Muscle layer of duodenum (tissue), 2 donors: ENCODE measurements around the gene IL10RB.

ENCODE experiments used
- H3K27ac ChIP-seq: one replicate; pipeline ENCODE4 v1.7.0; 2013; ENCODE audit warnings: mild to moderate bottlenecking, low read length
- H3K27me3 ChIP-seq: one replicate; pipeline ENCODE4 v1.7.0; 2013; ENCODE audit warnings: low read depth, mild to moderate bottlenecking, control low read depth, low read length
- H3K36me3 ChIP-seq, 2 donors: one replicate each; pipeline ENCODE4 v1.7.0; 2013; ENCODE audit warnings: low read length in 2 of 2, control low read depth in 1 of 2, mild to moderate bottlenecking in 1 of 2; ENCODE audit not compliant: insufficient read depth in 2 of 2, control insufficient read depth in 1 of 2
- H3K4me1 ChIP-seq, 2 donors: one replicate each; pipeline ENCODE4 v1.7.0; 2013; ENCODE audit warnings: low read length in 2 of 2, mild to moderate bottlenecking in 2 of 2, control low read depth in 1 of 2, moderate library complexity in 1 of 2; ENCODE audit not compliant: insufficient read depth in 2 of 2, control insufficient read depth in 1 of 2
- H3K4me3 ChIP-seq, 2 donors: one replicate each; pipeline ENCODE4 v1.7.0; 2013; ENCODE audit warnings: low read length in 2 of 2, low read depth in 1 of 2, mild to moderate bottlenecking in 1 of 2
- H3K9me3 ChIP-seq, 2 donors: one replicate each; pipeline ENCODE4 v1.7.0; 2013; ENCODE audit warnings: low read length in 2 of 2, control low read depth in 1 of 2, mild to moderate bottlenecking in 1 of 2; ENCODE audit not compliant: control insufficient read depth in 1 of 2
- donor health status: healthy.

Gene IL10RB

GRCh38 chr21:33290441-33290840 lies 24.3 kb downstream of the IL10RB start:
- Histone ChIP-seq H3K27ac (no peak overlapping the region), H3K4me1 (peaks cover 8 to 10% of the 10 kb centered on the region in 2 donors), H3K9me3 (no peaks in the 10 kb centered on the region), H3K36me3 (peaks cover 30 to 37% of the 10 kb centered on the region in 2 donors), H3K27me3 (no peaks in the 10 kb centered on the region), H3K4me3 (no peak overlapping the region)

GRCh38 chr21:33291686-33292085 lies 25.5 kb downstream of the IL10RB start:
- peaks cover 4 to 6% of the 10 kb centered on the region in 2 donors for H3K4me1 ChIP-seq
- no peak overlapping the region for H3K27ac ChIP-seq
- H3K9me3 ChIP-seq: no peaks in the 10 kb centered on the region
- no peak overlapping the region for H3K4me3 ChIP-seq
- no peaks in the 10 kb centered on the region for H3K27me3 ChIP-seq
- H3K36me3 ChIP-seq: peaks cover 32 to 34% of the 10 kb centered on the region in 2 donors

GRCh38 chr21:33292724-33293123 lies 26.6 kb downstream of the IL10RB start:
- Histone ChIP-seq H3K4me1 (no peaks in the 10 kb centered on the region), H3K27me3 (no peaks in the 10 kb centered on the region), H3K4me3 (no peak overlapping the region), H3K9me3 (no peaks in the 10 kb centered on the region), H3K36me3 (peaks cover 34 to 39% of the 10 kb centered on the region in 2 donors), H3K27ac (no peak overlapping the region)

GRCh38 chr21:33293136-33293535 lies 27.0 kb downstream of the IL10RB start:
- no peak overlapping the region for H3K27ac ChIP-seq
- H3K36me3 ChIP-seq: peaks cover 34 to 39% of the 10 kb centered on the region in 2 donors

GRCh38 chr21:33293811-33294216 lies 27.6 kb downstream of the IL10RB start:
- peaks cover 34 to 39% of the 10 kb centered on the region in 2 donors for H3K36me3 ChIP-seq
- H3K9me3 ChIP-seq: no peaks in the 10 kb centered on the region
- no peak overlapping the region for H3K4me3 ChIP-seq
- H3K27me3 ChIP-seq: no peaks in the 10 kb centered on the region
- H3K4me1 ChIP-seq: no peaks in the 10 kb centered on the region
- H3K27ac ChIP-seq: no peak overlapping the region

More at GRCh38 chr21:33293136-33293535, 27.0 kb downstream of the IL10RB start:
- H3K27me3 ChIP-seq: no peaks in the 10 kb centered on the region
- no peak overlapping the region for H3K4me3 ChIP-seq
- no peaks in the 10 kb centered on the region for H3K4me1 ChIP-seq
- no peaks in the 10 kb centered on the region for H3K9me3 ChIP-seq

GRCh38 chr21:33296156-33296555 lies 30.0 kb downstream of the IL10RB start:
- Histone ChIP-seq H3K27ac (no peak overlapping the region), H3K9me3 (no peaks in the 10 kb centered on the region), H3K27me3 (no peaks in the 10 kb centered on the region), H3K36me3 (peaks cover 27 to 35% of the 10 kb centered on the region in 2 donors), H3K4me1 (peaks cover 1 to 7% of the 10 kb centered on the region in 2 donors), H3K4me3 (no peak overlapping the region)

GRCh38 chr21:33299181-33299752 lies 33.1 kb downstream of the IL10RB start:
- Histone ChIP-seq H3K4me3 (no peak overlapping the region), H3K4me1 (peaks cover 5 to 15% of the 10 kb centered on the region in 2 donors), H3K27ac (no peak overlapping the region)

GRCh38 chr21:33300701-33301631 lies 34.8 kb downstream of the IL10RB start:
- Histone ChIP-seq H3K9me3 (no peaks in the 10 kb centered on the region), H3K27me3 (no peaks in the 10 kb centered on the region), H3K36me3 (peaks cover 7 to 10% of the 10 kb centered on the region in 2 donors), H3K27ac (peak overlapping the region; percentile 75), H3K4me3 (no peak overlapping the region), H3K4me1 (peaks cover 5 to 15% of the 10 kb centered on the region in 2 donors)

More at GRCh38 chr21:33299181-33299752, 33.1 kb downstream of the IL10RB start:
- no peaks in the 10 kb centered on the region for H3K9me3 ChIP-seq
- no peaks in the 10 kb centered on the region for H3K27me3 ChIP-seq
- H3K36me3 ChIP-seq: peaks cover 7 to 15% of the 10 kb centered on the region in 2 donors

GRCh38 chr21:33301632-33302002 lies 35.5 kb downstream of the IL10RB start:
- Histone ChIP-seq H3K36me3 (peaks cover 2 to 5% of the 10 kb centered on the region in 2 donors), H3K4me3 (no peak overlapping the region), H3K27me3 (no peaks in the 10 kb centered on the region), H3K27ac (peak overlapping the region; percentile 75), H3K4me1 (peaks cover 5 to 15% of the 10 kb centered on the region in 2 donors), H3K9me3 (no peaks in the 10 kb centered on the region)

- Histone ChIP-seq H3K27me3 (no peaks in the 10 kb centered on the region), H3K4me1 (peaks cover 5 to 15% of the 10 kb centered on the region in 2 donors), H3K4me3 (no peak overlapping the region), H3K27ac (peak overlapping the region; percentile 75), H3K36me3 (peaks cover 0 to 5% of the 10 kb centered on the region in 2 donors), H3K9me3 (no peaks in the 10 kb centered on the region)
Measured at GRCh38 chr21:33302055-33302454, 35.9 kb downstream of the IL10RB start.

- Histone ChIP-seq H3K4me3 (no peak overlapping the region), H3K27me3 (no peaks in the 10 kb centered on the region), H3K9me3 (no peaks in the 10 kb centered on the region), H3K27ac (no peak overlapping the region), H3K36me3 (no peaks in the 10 kb centered on the region), H3K4me1 (peaks cover 5 to 15% of the 10 kb centered on the region in 2 donors)
Measured at GRCh38 chr21:33302796-33303195, 36.6 kb downstream of the IL10RB start.
